ELF-1 (cell line): ENCODE data around the gene NIPSNAP2.
A peak's percentile ranks its signal among the peaks of the same experiment; 100 is the strongest.
"Not testable (repeated sequence)": the region's sequence is repeated elsewhere in the genome, so short reads cannot be mapped to it uniquely, and the experiment has no call there.

Source experiments
- DNase-seq: peaks from one replicate; pipeline ENCODE4 v3.0.0-alpha.2; 2016; ENCODE audit warnings: low read depth, low spot score

NIPSNAP2 gene

GRCh38 chr7:55964261-55965099, at the start of gene NIPSNAP2:
NIPSNAP2 (plus strand) TSS chr7:55964585; CDS start chr7:55964610, 25 bp downstream.
- peak; percentile 81 for DNase-seq

DNA sequence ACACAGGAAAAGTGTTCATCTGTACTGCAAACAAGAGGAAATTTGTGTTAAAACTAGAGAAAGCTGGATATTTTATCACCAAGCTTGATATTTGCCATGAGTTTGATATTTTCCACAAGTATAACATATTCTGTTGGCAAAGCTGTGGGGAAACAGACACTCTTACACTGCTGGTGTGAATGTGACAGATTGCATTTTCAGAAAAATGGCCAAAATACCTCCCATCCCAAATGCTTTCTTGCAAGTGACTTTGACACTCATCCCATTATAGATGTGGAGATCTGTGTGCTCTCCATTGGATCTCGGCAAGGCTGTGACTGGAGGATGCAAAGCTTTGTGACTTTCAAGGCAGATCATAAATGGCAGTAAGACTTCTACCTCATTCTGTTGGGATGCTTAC, 46.6 kb upstream of the NIPSNAP2 start:
- DNase-seq, result no peak

GRCh38 chr7:55928006-55928767, 36.2 kb upstream of the NIPSNAP2 start:
- DNase-seq, result no peak

- DNase-seq, result no peak
Measured at GRCh38 chr7:55931421-55932151, 32.8 kb upstream of the NIPSNAP2 start.

DNA sequence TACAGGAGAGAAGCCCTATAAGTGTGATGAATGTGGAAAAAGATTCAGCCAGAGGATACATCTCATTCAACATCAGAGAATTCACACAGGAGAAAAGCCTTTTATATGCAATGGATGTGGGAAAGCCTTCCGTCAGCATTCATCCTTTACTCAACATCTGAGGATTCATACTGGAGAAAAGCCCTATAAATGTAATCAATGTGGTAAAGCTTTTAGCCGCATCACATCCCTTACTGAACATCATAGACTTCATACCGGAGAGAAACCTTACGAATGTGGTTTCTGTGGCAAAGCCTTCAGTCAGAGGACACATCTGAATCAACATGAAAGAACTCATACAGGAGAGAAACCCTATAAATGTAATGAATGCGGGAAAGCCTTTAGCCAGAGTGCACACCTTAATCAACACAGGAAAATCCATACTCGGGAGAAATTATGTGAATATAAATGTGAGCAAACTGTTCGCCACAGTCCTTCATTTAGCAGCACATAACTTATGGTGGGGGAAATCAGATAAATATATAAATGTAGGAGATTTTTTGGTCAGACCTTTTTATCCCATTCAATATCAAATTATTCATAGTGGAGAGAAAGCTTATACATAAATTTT, 24.8 kb upstream of the NIPSNAP2 start:
- DNase-seq, result no peak

GRCh38 chr7:55946545-55946944, 17.8 kb upstream of the NIPSNAP2 start:
- DNase-seq, result no peak

GRCh38 chr7:55951637-55952351, 12.6 kb upstream of the NIPSNAP2 start, which contains the start of gene MRPS17:
MRPS17 (plus strand) TSS chr7:55951877; CDS start chr7:55953196, 1,319 bp downstream.
- DNase-seq, result peak; percentile 97

DNA sequence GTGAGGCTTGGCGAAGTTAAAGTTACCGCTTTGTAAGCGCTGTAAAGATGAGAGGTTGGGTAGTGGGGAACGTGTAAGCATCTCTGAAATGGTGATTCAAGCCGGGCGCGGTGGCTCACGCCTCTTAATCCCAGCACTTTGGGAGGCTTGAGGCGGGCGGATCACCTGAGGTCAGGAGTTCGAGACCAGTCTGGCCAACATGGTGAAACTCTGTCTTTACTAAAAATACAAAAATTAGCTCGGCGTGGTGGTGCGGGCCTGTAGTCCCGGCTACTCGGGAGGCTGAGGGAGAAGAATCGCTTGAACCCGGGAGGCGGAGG, 12.1 kb upstream of the NIPSNAP2 start:
- DNase-seq, result not testable (repeated sequence)

- no peak for DNase-seq
Measured at GRCh38 chr7:55953707-55954475, 10.5 kb upstream of the NIPSNAP2 start.

- DNase-seq, result no peak
Measured at GRCh38 chr7:55957190-55957589, 7.2 kb upstream of the NIPSNAP2 start.

DNA sequence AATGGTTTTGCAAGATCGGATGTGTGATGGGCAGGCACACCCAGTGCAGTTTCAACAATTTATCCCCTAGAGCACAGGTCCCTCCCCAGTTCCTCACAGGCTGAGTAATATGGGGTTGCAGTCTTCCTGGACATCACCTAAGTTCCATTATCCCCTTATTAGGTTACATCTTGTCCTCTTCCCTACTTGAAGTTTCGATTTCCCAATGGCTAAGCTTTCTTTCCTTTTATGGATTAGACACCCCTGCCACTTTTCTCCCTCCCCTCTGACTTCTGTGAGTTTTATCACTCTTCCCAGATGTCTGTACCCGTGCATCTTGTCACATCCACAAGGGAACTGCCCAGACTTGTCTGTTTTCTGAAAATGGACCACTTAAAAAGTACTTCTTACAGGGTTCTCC, 2.4 kb upstream of the NIPSNAP2 start:
- DNase-seq, result no peak

GRCh38 chr7:55963584-55964168, 709 bp upstream of the NIPSNAP2 start:
- no peak for DNase-seq

DNA sequence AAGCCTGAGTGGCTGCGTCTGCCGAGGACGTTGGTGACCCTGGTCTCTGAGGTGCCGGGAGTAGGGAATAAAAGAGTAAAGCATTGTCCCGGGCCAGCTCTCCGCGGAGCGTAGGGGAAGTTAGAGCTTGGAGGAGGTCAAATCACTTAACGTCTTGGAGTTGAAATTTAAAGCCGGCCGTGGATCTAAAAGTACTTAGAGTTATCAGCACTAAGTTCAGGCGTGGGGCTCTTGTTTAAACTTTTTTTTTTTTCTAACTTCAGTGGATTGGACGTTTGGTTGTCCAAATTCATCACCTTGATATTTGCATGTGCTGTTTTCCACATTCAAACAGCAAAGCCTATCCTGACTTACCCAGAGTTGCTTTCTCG, 700 bp downstream of the NIPSNAP2 start:
- DNase-seq, result no peak

DNA sequence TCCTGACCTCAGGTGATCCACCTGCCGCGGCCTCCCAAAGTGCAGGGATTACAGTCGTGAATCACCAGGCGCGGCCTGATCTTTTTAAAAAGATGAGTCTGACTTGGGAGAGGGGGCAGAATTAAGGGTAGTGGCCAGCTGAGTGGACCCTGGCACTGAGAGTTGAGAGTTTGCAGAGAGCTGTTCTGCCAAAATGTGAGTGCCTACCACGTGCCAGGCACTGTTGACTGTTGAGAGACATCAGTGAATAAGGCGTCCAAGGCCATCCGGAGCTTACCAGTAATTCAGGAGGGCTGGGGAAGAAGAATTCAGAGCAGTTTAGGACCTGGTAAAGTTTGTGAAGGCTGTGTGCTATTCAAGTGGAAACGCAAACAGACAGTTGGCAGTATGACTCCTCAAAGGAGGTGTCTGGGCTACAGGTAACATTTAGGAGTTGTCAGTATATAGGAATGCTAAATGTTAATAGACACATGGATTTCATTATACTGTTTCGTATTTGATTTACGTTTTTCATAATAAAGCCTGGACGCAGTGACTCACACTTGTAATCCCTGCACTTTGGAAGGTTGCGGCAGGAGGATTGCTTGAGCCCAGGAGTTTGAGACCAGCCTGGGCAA, 1.5 kb downstream of the NIPSNAP2 start:
- DNase-seq, result no peak

- DNase-seq, result no peak
Measured at GRCh38 chr7:55966851-55967250, 2.5 kb downstream of the NIPSNAP2 start.

DNA sequence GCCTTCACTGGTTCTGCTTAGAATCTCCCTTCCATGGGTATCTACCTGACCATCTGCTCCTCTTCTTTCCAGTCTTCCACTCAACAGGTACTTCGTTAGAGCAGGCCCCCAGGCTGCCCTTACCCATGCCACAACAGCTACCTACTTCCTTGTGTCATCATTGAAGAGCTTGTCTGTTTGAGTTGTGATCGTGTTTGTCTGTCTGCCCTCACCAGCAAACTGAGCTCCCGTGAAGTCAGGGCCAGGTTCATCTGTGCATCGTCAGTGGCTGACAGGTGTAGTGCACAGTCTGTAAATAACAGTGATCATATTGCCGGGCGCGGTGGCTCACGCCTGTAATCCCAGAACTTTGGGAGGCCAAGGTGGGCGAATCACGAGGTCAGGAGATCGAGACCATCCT, 5.0 kb downstream of the NIPSNAP2 start:
- DNase-seq, result no peak

- DNase-seq, result no peak
Measured at GRCh38 chr7:55970561-55970960, 6.2 kb downstream of the NIPSNAP2 start.

DNA sequence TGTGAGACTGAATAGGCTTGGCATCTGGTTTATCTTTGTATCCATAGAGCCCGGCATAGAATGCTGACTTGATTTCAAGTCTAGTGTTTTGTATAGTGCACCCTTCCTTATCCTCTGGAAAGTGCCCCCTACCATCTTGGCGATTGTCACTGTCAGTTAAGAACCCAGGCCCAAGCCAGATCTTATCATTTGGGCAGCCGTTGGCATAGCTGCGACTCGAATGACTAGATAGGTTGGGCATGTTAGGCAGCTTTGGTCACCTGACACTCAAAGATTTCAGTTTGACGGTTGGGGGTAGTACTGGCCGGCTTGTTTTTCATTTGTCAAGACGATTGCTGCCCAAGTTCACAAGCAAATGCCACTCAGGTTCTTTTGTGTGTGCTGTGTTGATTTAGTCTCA, 6.6 kb downstream of the NIPSNAP2 start:
- no peak for DNase-seq

DNA sequence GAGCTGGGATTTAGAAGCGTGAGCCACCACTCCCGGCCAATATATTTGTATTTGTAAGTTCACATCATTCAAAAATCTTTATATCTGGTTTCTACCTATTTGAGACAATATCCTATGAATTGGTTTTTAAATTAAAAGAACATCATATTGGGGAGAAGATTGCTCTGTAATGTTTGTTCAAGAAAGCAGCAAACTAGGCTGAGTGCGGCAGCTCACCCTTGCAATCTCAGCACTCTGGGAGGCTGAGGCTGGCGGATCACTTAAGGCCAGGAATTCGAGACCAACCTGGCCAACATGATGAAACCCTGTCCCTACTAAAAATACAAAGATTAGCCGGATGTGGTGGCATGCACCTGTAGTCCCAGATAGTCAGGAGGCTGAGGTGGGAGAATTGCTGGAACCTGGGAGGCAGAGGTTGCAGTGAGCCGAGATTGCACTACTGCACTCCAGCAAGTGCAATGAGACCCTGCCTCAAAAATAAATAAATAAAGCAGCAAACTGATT, 9.4 kb downstream of the NIPSNAP2 start:
- DNase-seq, result no peak
